ENCODE measurements around the gene SEC14L2. TPM values are rescaled to one million over a fixed set of nuclear protein-coding genes. Genes with fewer than 3 reads are reported as not detected.
A peak's percentile ranks its signal among the peaks of the same experiment; 100 is the strongest.

The SEC14L2 gene
- total and polyA plus RNA-seq, 12 donors: 0.78 to 7.7 (median 4.2) TPM

GRCh38 chr22:30390974-30391691 is 5.7 kb upstream of the SEC14L2 start:
- DNase-seq: peak; percentile 76 to 86 (median 85)
- TF ChIP-seq POLR2A (IDR thresholded peaks at IDR 0.05) (no peak), CTCF (IDR thresholded peaks at IDR 0.05) (peak; percentile 72 to 90 (median 84))
- Histone ChIP-seq H3K36me3 (replicated peaks in 1 of 2) (no peaks in the 10 kb centered on the region), H3K4me1 (replicated peaks in 1 of 2) (peaks cover 0 to 10% of the 10 kb centered on the region in 2 donors), H3K27ac (peak overlapping the region in 3 of 5 donors; percentile 5 to 64 (median 44)), H3K4me3 (no peak overlapping the region), H3K27me3 (no peaks in the 10 kb centered on the region), H3K9me3 (replicated peaks in 1 of 3) (no peaks in the 10 kb centered on the region)
- intact Hi-C loops (cut with DNase I): loop anchor here (2.0 to 5.0 kb wide), 2 partner anchors 91 to 94 kb away; no protein-coding TSS in a partner anchor
- WGBS, 4 donors: 45 to 79% (median 47%) methylated on average over 2 to 5 of the region's 5 CpGs

- no peak for DNase-seq
- Histone ChIP-seq H3K27ac (no peak overlapping the region), H3K4me1 (replicated peaks in 1 of 2) (peaks cover 14 to 15% of the 10 kb centered on the region in 2 donors), H3K36me3 (replicated peaks in 1 of 2) (no peaks in the 10 kb centered on the region), H3K4me3 (no peak overlapping the region), H3K9me3 (replicated peaks in 1 of 3) (no peaks in the 10 kb centered on the region), H3K27me3 (no peaks in the 10 kb centered on the region)
- 65 to 71% (median 68%) methylated on average over 8 to 9 of the region's 9 CpGs for WGBS, 4 donors
- TF ChIP-seq CTCF (IDR thresholded peaks at IDR 0.05) (no peak), POLR2A (IDR thresholded peaks at IDR 0.05) (no peak)
- intact Hi-C loops (cut with DNase I): loop anchor here in 1 of 2 donors (5.0 kb wide), 1 partner anchor 90 kb away; no protein-coding TSS in a partner anchor
Measured at GRCh38 chr22:30392661-30393321, 4.0 kb upstream of the SEC14L2 start.

GRCh38 chr22:30393322-30393680 is 3.5 kb upstream of the SEC14L2 start:
- no peak for DNase-seq
- no peaks in the 10 kb centered on the region for H3K9me3 ChIP-seq (replicated peaks in 1 of 3)
- intact Hi-C loops (cut with DNase I): loop anchor here in 1 of 2 donors (5.0 kb wide), 1 partner anchor 89 kb away; no protein-coding TSS in a partner anchor
- TF ChIP-seq POLR2A (IDR thresholded peaks at IDR 0.05): no peak
- no peak for TF ChIP-seq CTCF (IDR thresholded peaks at IDR 0.05)
- H3K4me3 ChIP-seq: no peak overlapping the region
- H3K4me1 ChIP-seq (replicated peaks in 1 of 2): peaks cover 14 to 18% of the 10 kb centered on the region in 2 donors
- H3K27me3 ChIP-seq: no peaks in the 10 kb centered on the region
- 67 to 78% (median 76%) methylated on average over 7 of the region's 7 CpGs for WGBS, 4 donors
- H3K27ac ChIP-seq: no peak overlapping the region
- no peaks in the 10 kb centered on the region for H3K36me3 ChIP-seq (replicated peaks in 1 of 2)

GRCh38 chr22:30393885-30394284 is 2.9 kb upstream of the SEC14L2 start:
- 76 to 86% (median 83%) methylated on average over 3 of the region's 3 CpGs for WGBS, 4 donors
- no peak for DNase-seq
- no peaks in the 10 kb centered on the region for H3K9me3 ChIP-seq (replicated peaks in 1 of 3)
- peaks cover 14 to 18% of the 10 kb centered on the region in 2 donors for H3K4me1 ChIP-seq (replicated peaks in 1 of 2)
- TF ChIP-seq POLR2A (IDR thresholded peaks at IDR 0.05) (no peak), CTCF (IDR thresholded peaks at IDR 0.05) (no peak)
- intact Hi-C loops (cut with DNase I): loop anchor here in 1 of 2 donors (5.0 kb wide), 1 partner anchor 88 kb away; no protein-coding TSS in a partner anchor
- no peak overlapping the region for H3K4me3 ChIP-seq
- H3K27me3 ChIP-seq: no peaks in the 10 kb centered on the region
- no peaks in the 10 kb centered on the region for H3K36me3 ChIP-seq (replicated peaks in 1 of 2)
- no peak overlapping the region for H3K27ac ChIP-seq

All from adrenal gland (tissue), 12 donors.